ENCODE results near the gene GNB1L. TPM values are rescaled to one million over a fixed set of nuclear protein-coding genes. Genes with fewer than 3 reads are reported as not detected.

GNB1L gene
- total and polyA plus RNA-seq, 9 of the 15 experiments (the other 6 are each of a cell fraction or from before 2014, with no cell fraction given): 0.56 to 50.5 (median 10.2) TPM

DNA sequence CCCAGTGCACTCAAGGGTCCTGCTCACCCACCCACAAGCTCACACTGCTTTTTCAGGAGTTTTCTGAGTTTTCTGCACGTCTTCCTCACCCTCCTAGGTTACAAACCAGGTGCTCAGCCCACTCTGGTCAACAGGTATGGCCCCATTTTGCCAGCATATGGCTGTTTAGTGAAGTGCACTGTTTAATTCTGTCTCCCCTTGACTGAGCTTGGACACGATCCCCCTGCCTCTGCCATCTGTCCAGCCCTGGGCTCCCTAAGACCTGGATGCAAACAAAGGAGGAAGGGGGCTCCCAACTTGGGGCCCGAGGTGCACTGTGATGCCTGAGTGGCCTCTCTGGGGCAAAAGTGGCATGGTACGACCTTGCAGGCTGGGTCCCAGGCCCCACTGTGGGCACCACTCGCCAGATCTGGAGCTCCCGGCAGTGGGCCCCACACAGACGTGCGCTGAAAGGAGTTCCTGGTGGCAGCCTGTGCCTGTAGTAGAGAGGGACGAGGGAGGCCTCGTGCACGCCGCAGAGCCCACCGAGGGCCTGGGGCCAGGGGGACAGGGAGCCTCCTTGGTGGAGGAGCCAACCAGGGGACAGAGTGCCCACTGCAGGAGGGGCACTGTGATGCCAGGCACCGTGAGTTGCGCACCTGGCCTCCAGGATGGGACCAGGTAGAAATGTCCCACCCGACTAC lies 49.6 kb upstream of the GNB1L start (continued):
- TF ChIP-seq MYC (IDR thresholded peaks at IDR 0.05; ENCODE audit: low read depth, low read length): no peak
- TF ChIP-seq MYC (CRISPR knock-in tag; IDR thresholded peaks at IDR 0.05; ENCODE audit: borderline replicate concordance, low read depth): 0 out of 2 replicates have a peak, but pooled peaks have one; percentile 25
- TF ChIP-seq RB1 (IDR thresholded peaks at IDR 0.05; ENCODE audit: low read depth): no peak
- TF ChIP-seq ELF2 (CRISPR knock-in tag; IDR thresholded peaks at IDR 0.05): 0 out of 2 replicates have a peak, but pooled peaks have one; percentile 48
- TF ChIP-seq RBBP5 (IDR thresholded peaks at IDR 0.05; ENCODE audit: borderline replicate concordance, insufficient read depth, low read length, poor library complexity, severe bottlenecking): peak; percentile 12
- TF ChIP-seq PHB (CRISPR knock-in tag; IDR thresholded peaks at IDR 0.05): peak; percentile 33; the same call in 1 of the 2 replicates
- TF ChIP-seq SAFB (IDR thresholded peaks at IDR 0.05; ENCODE audit: borderline replicate concordance, low read depth, low read length): no peak
- TF ChIP-seq HNRNPL (IDR thresholded peaks at IDR 0.05; ENCODE audit: low read depth, low read length): no peak

DNA sequence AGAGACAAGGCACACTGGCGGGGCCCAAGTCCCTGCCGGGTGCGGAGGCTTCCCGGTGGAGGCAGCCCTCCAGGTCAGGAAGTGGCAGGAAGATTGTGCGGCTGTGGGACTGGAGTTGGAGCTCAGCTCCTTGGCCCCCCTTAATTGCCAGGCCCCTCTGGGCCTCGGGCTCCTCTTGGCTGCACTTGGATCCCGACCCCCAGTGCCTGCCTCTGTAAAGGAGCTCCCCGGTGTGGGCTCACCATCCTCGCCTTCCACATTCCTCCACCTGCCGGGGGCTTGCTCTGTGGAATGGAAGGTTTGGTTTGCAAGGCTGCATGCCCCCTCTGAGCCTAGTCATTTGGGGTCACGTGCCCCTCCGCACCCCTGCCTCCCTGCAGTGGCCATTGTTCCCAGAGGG lies 48.8 kb upstream of the GNB1L start:
- Histone ChIP-seq H4K20me1 (replicated peaks; ENCODE audit: control insufficient read depth, insufficient read depth, low read length) (peaks cover 6% of the 10 kb centered on the region; the same call in 1 of the 2 replicates), H3K4me2 (ENCODE audit: insufficient read depth, low read length) (no peak overlapping the region), H3K9me3 (replicated peaks; ENCODE audit: control insufficient read depth, insufficient read depth, low read depth, low read length) (no peaks in the 10 kb centered on the region), H3K9ac (ENCODE audit: insufficient read depth in 1 of 2, low read depth in 2 of 2, low read length in 2 of 2) (peak overlapping the region in 1 of 2 experiments; percentile 64; a peak in 2 of 4 replicates), H2AFZ (ENCODE audit: low read depth, low read length) (no peak overlapping the region), H3K9me1 (ENCODE audit: control insufficient read depth, insufficient read depth, low read length) (no peaks in the 10 kb centered on the region), H3K4me1 (replicated peaks in 1 of 2; ENCODE audit: control insufficient read depth in 2 of 2, insufficient read depth in 2 of 2, low read length in 2 of 2) (peaks cover 0 to 38% of the 10 kb centered on the region in 2 experiments; a peak in 2 of 5 replicates), H3K4me3 (no peak overlapping the region), H3K79me2 (ENCODE audit: control insufficient read depth, insufficient read depth, low read length) (no peaks in the 10 kb centered on the region), H3K27me3 (ENCODE audit: control insufficient read depth in 2 of 2, insufficient read depth in 2 of 2, low read length in 2 of 2) (no peaks in the 10 kb centered on the region), H3K36me3 (ENCODE audit: control insufficient read depth, insufficient read depth, low read length) (peaks cover 10% of the 10 kb centered on the region; the same call in 2 of the 3 replicates), H3K27ac (ENCODE audit: extremely low read depth, low read depth, low read length) (no peak overlapping the region)
- 67% methylated on average over 12 of the region's 12 CpGs for WGBS (ENCODE audit: insufficient coverage, low coverage, missing lambda C conversion rate)
- in situ Hi-C loops (cut with MboI): no loop called here
- FAIRE-seq (no peak), ATAC-seq (no peak; the same call in 2 of the 3 replicates), DNase-seq (ENCODE audit: extremely low read depth in 1 of 4, low spot score in 3 of 4) (no peak)
- intact Hi-C loops (cut with micrococcal nuclease): no loop called here
- ChIA-PET POLR2A (interaction anchor here (0.7 to 11.2 kb wide), 11 partner anchors 10 to 490 kb away, joined by 3 to 141 read pairs (median 5); no protein-coding TSS in a partner anchor), CTCF (ENCODE audit: low intra/inter-chr PET ratio) (no interaction called here)
- no TSS peak for BruUV-seq (replicated peaks)
- TF ChIP-seq HMGN3 (IDR thresholded peaks at IDR 0.05; ENCODE audit: borderline replicate concordance, extremely low read depth, insufficient read length, low read depth, low read length) (peak; percentile 34), POLR2G (IDR thresholded peaks at IDR 0.05; ENCODE audit: low read depth, low read length) (peak; percentile 28; the same call in 1 of the 2 replicates), BHLHE40 (IDR thresholded peaks at IDR 0.05; ENCODE audit: low read length) (peak; percentile 50; the same call in 1 of the 2 replicates), FIP1L1 (IDR thresholded peaks at IDR 0.05; ENCODE audit: low read depth, low read length, poor library complexity, severe bottlenecking) (peak; percentile 34), RBFOX2 (IDR thresholded peaks at IDR 0.05; ENCODE audit: low read depth, low read length) (peak; percentile 40; the same call in 1 of the 2 replicates)
- TF ChIP-seq, protein P1, sequence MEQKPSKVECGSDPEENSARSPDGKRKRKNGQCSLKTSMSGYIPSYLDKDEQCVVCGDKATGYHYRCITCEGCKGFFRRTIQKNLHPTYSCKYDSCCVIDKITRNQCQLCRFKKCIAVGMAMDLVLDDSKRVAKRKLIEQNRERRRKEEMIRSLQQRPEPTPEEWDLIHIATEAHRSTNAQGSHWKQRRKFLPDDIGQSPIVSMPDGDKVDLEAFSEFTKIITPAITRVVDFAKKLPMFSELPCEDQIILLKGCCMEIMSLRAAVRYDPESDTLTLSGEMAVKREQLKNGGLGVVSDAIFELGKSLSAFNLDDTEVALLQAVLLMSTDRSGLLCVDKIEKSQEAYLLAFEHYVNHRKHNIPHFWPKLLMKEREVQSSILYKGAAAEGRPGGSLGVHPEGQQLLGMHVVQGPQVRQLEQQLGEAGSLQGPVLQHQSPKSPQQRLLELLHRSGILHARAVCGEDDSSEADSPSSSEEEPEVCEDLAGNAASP (IDR thresholded peaks at IDR 0.05): no peak
- TF ChIP-seq, protein P2, sequence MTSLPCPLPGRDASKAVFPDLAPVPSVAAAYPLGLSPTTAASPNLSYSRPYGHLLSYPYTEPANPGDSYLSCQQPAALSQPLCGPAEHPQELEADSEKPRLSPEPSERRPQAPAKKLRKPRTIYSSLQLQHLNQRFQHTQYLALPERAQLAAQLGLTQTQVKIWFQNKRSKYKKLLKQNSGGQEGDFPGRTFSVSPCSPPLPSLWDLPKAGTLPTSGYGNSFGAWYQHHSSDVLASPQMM (CRISPR knock-in tag; IDR thresholded peaks at IDR 0.05): no peak
